ENCODE measurements around the gene CROCC. TPM values are rescaled to one million over a fixed set of nuclear protein-coding genes. Genes with fewer than 3 reads are reported as not detected.
A peak's percentile ranks its signal among the peaks of the same experiment; 100 is the strongest.
"Not testable (repeated sequence)": the region's sequence is repeated elsewhere in the genome, so short reads cannot be mapped to it uniquely, and the experiment has no call there.

The CROCC gene
- total RNA-seq, 1 donor: 8.9 TPM

- peak overlapping the region; percentile 54 for H3K4me3 ChIP-seq (ENCODE audit: low read depth, low read length)
- no peak for TF ChIP-seq CTCF (IDR thresholded peaks at IDR 0.05; ENCODE audit: insufficient read depth, low read length)
- no peak for DNase-seq (ENCODE audit: low read depth)
Measured at GRCh38 chr1:16961297-16962133, 39.8 kb downstream of the CROCC start.

- DNase-seq (ENCODE audit: low read depth); H3K4me3 ChIP-seq (ENCODE audit: low read depth, low read length): not testable (repeated sequence)
Measured at GRCh38 chr1:16964169-16964568, 42.4 kb downstream of the CROCC start.

- TF ChIP-seq CTCF (IDR thresholded peaks at IDR 0.05; ENCODE audit: insufficient read depth, low read length): no peak
Measured at GRCh38 chr1:16965486-16966067, 43.8 kb downstream of the CROCC start.

GRCh38 chr1:16966282-16966681, 44.6 kb downstream of the CROCC start:
- no peak for DNase-seq (ENCODE audit: low read depth)
- no peak for TF ChIP-seq CTCF (IDR thresholded peaks at IDR 0.05; ENCODE audit: insufficient read depth, low read length)
- no peak overlapping the region for H3K4me3 ChIP-seq (ENCODE audit: low read depth, low read length)

More at GRCh38 chr1:16965486-16966067, 43.8 kb downstream of the CROCC start:
- H3K4me3 ChIP-seq (ENCODE audit: low read depth, low read length): no peak overlapping the region
- DNase-seq (ENCODE audit: low read depth): no peak

GRCh38 chr1:16967095-16967575, 45.4 kb downstream of the CROCC start:
- H3K4me3 ChIP-seq (ENCODE audit: low read depth, low read length): no peak overlapping the region
- DNase-seq (ENCODE audit: low read depth): peak; percentile 67
- no peak for TF ChIP-seq CTCF (IDR thresholded peaks at IDR 0.05; ENCODE audit: insufficient read depth, low read length)

- TF ChIP-seq CTCF (IDR thresholded peaks at IDR 0.05; ENCODE audit: insufficient read depth, low read length): no peak
- no peak overlapping the region for H3K4me3 ChIP-seq (ENCODE audit: low read depth, low read length)
- DNase-seq (ENCODE audit: low read depth): no peak
Measured at GRCh38 chr1:16967962-16968361, 46.2 kb downstream of the CROCC start.

- TF ChIP-seq CTCF (IDR thresholded peaks at IDR 0.05; ENCODE audit: insufficient read depth, low read length): no peak
- no peak overlapping the region for H3K4me3 ChIP-seq (ENCODE audit: low read depth, low read length)
- DNase-seq (ENCODE audit: low read depth): no peak
Measured at GRCh38 chr1:16968372-16968771, 46.6 kb downstream of the CROCC start.

Data from fibroblast of the aortic adventitia (primary cell).